Prostate gland (tissue), 2 donors: ENCODE measurements around the gene IGSF23.
A peak's percentile ranks its signal among the peaks of the same experiment; 100 is the strongest.

ENCODE experiments used
- POLR2AphosphoS5 ChIP-seq: sonication (generic); formaldehyde crosslinking; IDR thresholded peaks from one replicate; pipeline ENCODE4 v1.6.1; 2017; ENCODE audit warnings: antibody characterized with exemption
- TF ChIP-seq, protein P1 (sequence below), 4 experiments: fragments of 200-600 bp in 2 of 4; fragments of 450-650 bp in 2 of 4; sonication (generic) in 2 of 4; IDR thresholded peaks; 1 replicate in 3 of 4; 2 replicates in 1 of 4; pipeline ENCODE4 v1.5.1; 2016 to 2019; ENCODE audit warnings: antibody characterized with exemption in 4 of 4, mild to moderate bottlenecking in 2 of 4, moderate library complexity in 2 of 4

DNA sequence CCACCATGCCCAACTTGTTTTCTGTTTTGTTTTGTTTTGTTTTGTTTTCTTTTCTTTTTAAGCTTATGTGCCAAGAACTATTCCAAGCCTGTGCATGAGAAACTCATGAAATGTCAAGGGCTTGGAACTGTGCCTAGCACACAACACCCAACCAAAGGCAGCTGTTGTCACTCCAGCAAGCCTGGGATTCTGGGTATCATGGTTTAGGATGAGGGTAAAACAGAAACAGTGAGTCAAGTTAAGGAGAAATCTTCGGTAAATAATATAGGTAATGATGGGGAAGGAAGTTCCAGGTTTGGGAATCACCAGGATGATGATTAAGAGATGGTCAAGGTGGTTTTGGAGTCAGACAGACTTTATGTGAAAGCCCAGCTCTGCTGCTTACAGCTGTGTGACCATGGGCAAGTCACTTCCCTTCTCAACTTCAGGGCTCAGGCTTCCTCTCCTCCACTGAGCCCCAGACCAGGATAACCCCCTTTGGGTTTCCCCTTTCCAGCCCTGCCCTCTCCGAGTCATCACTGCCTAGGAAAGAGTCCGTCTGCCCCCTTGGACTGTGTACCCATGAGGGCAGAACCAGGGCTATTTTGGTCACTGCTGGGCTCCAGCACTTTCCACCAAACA, 35.4 kb downstream of the IGSF23 start:
- TF ChIP-seq, protein P1, sequence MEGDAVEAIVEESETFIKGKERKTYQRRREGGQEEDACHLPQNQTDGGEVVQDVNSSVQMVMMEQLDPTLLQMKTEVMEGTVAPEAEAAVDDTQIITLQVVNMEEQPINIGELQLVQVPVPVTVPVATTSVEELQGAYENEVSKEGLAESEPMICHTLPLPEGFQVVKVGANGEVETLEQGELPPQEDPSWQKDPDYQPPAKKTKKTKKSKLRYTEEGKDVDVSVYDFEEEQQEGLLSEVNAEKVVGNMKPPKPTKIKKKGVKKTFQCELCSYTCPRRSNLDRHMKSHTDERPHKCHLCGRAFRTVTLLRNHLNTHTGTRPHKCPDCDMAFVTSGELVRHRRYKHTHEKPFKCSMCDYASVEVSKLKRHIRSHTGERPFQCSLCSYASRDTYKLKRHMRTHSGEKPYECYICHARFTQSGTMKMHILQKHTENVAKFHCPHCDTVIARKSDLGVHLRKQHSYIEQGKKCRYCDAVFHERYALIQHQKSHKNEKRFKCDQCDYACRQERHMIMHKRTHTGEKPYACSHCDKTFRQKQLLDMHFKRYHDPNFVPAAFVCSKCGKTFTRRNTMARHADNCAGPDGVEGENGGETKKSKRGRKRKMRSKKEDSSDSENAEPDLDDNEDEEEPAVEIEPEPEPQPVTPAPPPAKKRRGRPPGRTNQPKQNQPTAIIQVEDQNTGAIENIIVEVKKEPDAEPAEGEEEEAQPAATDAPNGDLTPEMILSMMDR (IDR thresholded peaks at IDR 0.05) = no peak
- peak; percentile 9 for TF ChIP-seq POLR2AphosphoS5
